HCT116 (cell line): Measurements from ENCODE around the gene SLC2A2.

Experiments used
- CEBPB ChIP-seq: IDR thresholded peaks from 2 replicates; pipeline ENCODE4 v1.6.1; 2012; ENCODE audit warnings: low read depth
- CTCF ChIP-seq, 3 experiments: fragments of 200-600 bp in 1 of 3; sonication (generic) in 1 of 3; IDR thresholded peaks in 2 of 3; conservative IDR thresholded peaks in 1 of 3; 2 replicates each; pipeline ENCODE4 v1.5.1; 2012 to 2017; ENCODE audit warnings: low read depth in 2 of 3, low read length in 2 of 3, antibody characterized with exemption in 1 of 3, borderline replicate concordance in 1 of 3, control low read depth in 1 of 3, mild to moderate bottlenecking in 1 of 3, mixed read lengths in 1 of 3, mixed run types in 1 of 3, moderate library complexity in 1 of 3; ENCODE audit not compliant: insufficient read depth in 1 of 3
- EZH2 ChIP-seq: fragments of 200-600 bp; sonication (generic); IDR thresholded peaks from 2 replicates; pipeline ENCODE4 v1.6.1; 2017; ENCODE audit warnings: antibody characterized with exemption, mixed run types
- RAD21 ChIP-seq: IDR thresholded peaks from 2 replicates; pipeline ENCODE4 v1.6.1; 2012; ENCODE audit warnings: low read depth, mild to moderate bottlenecking
- REST ChIP-seq: IDR thresholded peaks from 2 replicates; pipeline ENCODE4 v1.6.1; 2012; ENCODE audit warnings: low read depth
- SIN3A ChIP-seq: IDR thresholded peaks from 2 replicates; pipeline ENCODE4 v1.6.1; 2012; ENCODE audit warnings: low read depth
- SP1 ChIP-seq: IDR thresholded peaks from 2 replicates; pipeline ENCODE4 v1.6.1; 2012; ENCODE audit warnings: low read depth
- TCF7L2 ChIP-seq: IDR thresholded peaks from 2 replicates; pipeline ENCODE4 v1.7.0; 2011; ENCODE audit warnings: borderline replicate concordance, inconsistent platforms; ENCODE audit not compliant: insufficient read depth, insufficient read length; ENCODE audit errors: extremely low read depth
- YY1 ChIP-seq: IDR thresholded peaks from 2 replicates; pipeline ENCODE4 v1.6.1; 2011; ENCODE audit warnings: low read length, low read depth, moderate library complexity, mild to moderate bottlenecking; ENCODE audit not compliant: insufficient replicate concordance; ENCODE audit errors: extremely low read depth

GRCh38 chr3:170962411-170962810 lies 64.1 kb downstream of the SLC2A2 start:
- TF ChIP-seq EZH2 (no peak), CTCF (IDR thresholded peaks at IDR 0.05 in 2 of 3, conservative IDR thresholded peaks at IDR 0.05 in 1 of 3; ENCODE audit: borderline replicate concordance in 1 of 3, insufficient read depth in 1 of 3, low read depth in 2 of 3, low read length in 2 of 3) (no peak), CEBPB (no peak), SP1 (no peak), RAD21 (no peak), REST (no peak), TCF7L2 (no peak), YY1 (no peak), SIN3A (no peak)
